Mammary epithelial cell (primary cell): Measurements from ENCODE around the gene TFCP2L1.

ENCODE experiments used
- CTCF ChIP-seq, 2 donors: IDR thresholded peaks in 1 of 2; conservative IDR thresholded peaks in 1 of 2; 2 replicates each; pipeline ENCODE4 v1.5.1; 2011 to 2012; ENCODE audit warnings: inconsistent platforms in 2 of 2, low read length in 2 of 2, mild to moderate bottlenecking in 2 of 2, control low read depth in 1 of 2, low read depth in 1 of 2; ENCODE audit not compliant: insufficient read depth in 1 of 2; ENCODE audit errors: extremely low read depth in 1 of 2
- EZH2 ChIP-seq: IDR thresholded peaks from 2 replicates; pipeline ENCODE4 v1.6.1; 2012; ENCODE audit warnings: low read length, inconsistent platforms, borderline replicate concordance

DNA sequence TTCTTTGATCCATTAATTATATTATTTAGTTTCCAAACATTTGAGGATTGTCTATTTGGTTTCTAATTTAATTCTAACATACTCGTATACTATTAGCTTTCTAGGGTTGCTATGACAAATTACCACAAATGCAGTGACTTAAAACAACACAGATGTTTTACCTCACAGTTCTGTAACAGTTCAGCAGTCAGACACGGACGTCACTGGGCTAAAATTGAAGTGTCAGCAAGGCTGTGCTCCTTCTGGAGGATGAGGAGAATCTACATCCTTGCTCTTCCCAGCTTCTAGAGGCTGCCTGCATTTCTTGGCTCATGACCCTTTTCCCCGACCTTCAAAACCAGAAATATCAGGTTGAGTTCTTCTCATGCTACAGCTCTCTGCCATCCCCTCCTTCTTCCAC, 117.6 kb downstream of the TFCP2L1 start:
- TF ChIP-seq CTCF (conservative IDR thresholded peaks at IDR 0.05 in 1 of 2, IDR thresholded peaks at IDR 0.05 in 1 of 2; ENCODE audit: extremely low read depth in 1 of 2, insufficient read depth in 1 of 2, low read depth in 1 of 2, low read length in 2 of 2), result no peak
- no peak for TF ChIP-seq EZH2
